Measurements from ENCODE around the gene NPB. TPM values are rescaled to one million over a fixed set of nuclear protein-coding genes. Genes with fewer than 3 reads are reported as not detected.

The NPB gene
- polyA plus RNA-seq, 1 of the 3 experiments (the other 2 are of a cell fraction): 2.4 TPM

GRCh38 chr17:81870131-81870980 lies 31.7 kb upstream of the NPB start (continued):
- TF ChIP-seq NRF1 (IDR thresholded peaks at IDR 0.05; ENCODE audit: low read depth, low read length) (no peak), FOXJ3 (CRISPR knock-in tag; IDR thresholded peaks at IDR 0.05) (0 out of 2 replicates have a peak, but pooled peaks have one; percentile 14), RXRA (IDR thresholded peaks at IDR 0.05; ENCODE audit: borderline replicate concordance, low read depth) (no peak), ELF1 (IDR thresholded peaks at IDR 0.05) (peak; percentile 25; the same call in 1 of the 2 replicates), GABPA (IDR thresholded peaks at IDR 0.05; ENCODE audit: low read depth) (0 out of 2 replicates have a peak, but pooled peaks have one; percentile 12), POLR2AphosphoS5 (IDR thresholded peaks at IDR 0.05; ENCODE audit: low read depth, low read length) (peak; percentile 34; the same call in 1 of the 2 replicates), MXI1 (IDR thresholded peaks at IDR 0.05; ENCODE audit: low read depth, low read length) (peak; percentile 75)

- DNase-seq: no peak
- ChIA-PET CTCF (interaction anchor here (1.1 to 6.9 kb wide), 12 partner anchors 10 to 166 kb away, joined by 4 to 54 read pairs (median 21); partner anchors contain the start of genes ALYREF, ANAPC11, CENPX and DCXR), POLR2A (interaction anchor here (0.7 to 2.4 kb wide), 6 partner anchors 10 to 188 kb away, joined by 3 to 16 read pairs (median 6); partner anchors contain the start of genes ARL16, HGS, MAFG and MCRIP1)
- Histone ChIP-seq H3K36me3 (replicated peaks in 1 of 2; ENCODE audit: control insufficient read depth in 1 of 2, insufficient read depth in 2 of 2, low read length in 1 of 2) (peaks cover 19 to 25% of the 10 kb centered on the region in 2 experiments), H3K4me3 (ENCODE audit: low read depth in 2 of 2, low read length in 1 of 2) (peak within 1 kb of the TSS; percentile 83 to 97), H3F3A (replicated peaks; ENCODE audit: insufficient read depth) (peaks cover 77% of the 10 kb centered on the region), H3K27ac (ENCODE audit: low read depth in 2 of 2, low read length in 1 of 2) (peak within 1 kb of the TSS; percentile 95), H3K4me2 (peak within 1 kb of the TSS; percentile 100), H3K9ac (peak within 1 kb of the TSS; percentile 99), H3K79me2 (ENCODE audit: insufficient read depth) (peaks cover 54% of the 10 kb centered on the region), H2AFZ (ENCODE audit: low read depth) (peak within 1 kb of the TSS; percentile 69), H3K4me1 (ENCODE audit: control insufficient read depth in 1 of 2, insufficient read depth in 2 of 2, low read depth in 1 of 2, low read length in 1 of 2) (peaks cover 24 to 47% of the 10 kb centered on the region in 2 experiments; a peak in 3 of 4 replicates), H3K9me3 (no peaks in the 10 kb centered on the region), H3K27me3 (ENCODE audit: insufficient read depth) (no peaks in the 10 kb centered on the region), H3K9me2 (no peaks in the 10 kb centered on the region), H4K20me1 (ENCODE audit: insufficient read depth) (peaks cover 39% of the 10 kb centered on the region)
- 0% methylated on average over 5 of the region's 64 CpGs for WGBS (ENCODE audit: low lambda C conversion rate)
- peak; percentile 58 for TF ChIP-seq PBX3 (IDR thresholded peaks at IDR 0.05)
- TF ChIP-seq CTCF (IDR thresholded peaks at IDR 0.05): no peak
These were observed 31.1 kb upstream of the NPB start, which contains the start of gene ARHGDIA for GRCh38 chr17:81870981-81871386. ARHGDIA (minus strand) TSS chr17:81871337; CDS start chr17:81869930, 1,407 bp downstream.
